Mesenchymal stem cell (in vitro differentiated cells and primary cell): ENCODE measurements around the gene ERVK3-1.

ENCODE experiments used
- DNase-seq: peaks from one replicate; pipeline ENCODE4 v3.0.0-alpha.2; 2013
- H2AFZ ChIP-seq: one replicate; pipeline ENCODE4 v1.6.1; 2013; ENCODE audit warnings: low read depth, mild to moderate bottlenecking, control low read depth, inconsistent platforms, low read length, moderate library complexity
- H2AK5ac ChIP-seq: 2 replicates; pipeline ENCODE4 v1.6.1; 2013; ENCODE audit warnings: low read length, moderate library complexity, mild to moderate bottlenecking, inconsistent platforms; ENCODE audit not compliant: severe bottlenecking
- H2BK120ac ChIP-seq: one replicate; pipeline ENCODE4 v1.6.1; 2013; ENCODE audit warnings: low read depth, mild to moderate bottlenecking, inconsistent platforms, low read length, moderate library complexity
- H2BK12ac ChIP-seq, 2 experiments: one replicate each; pipeline ENCODE4 v1.6.1; 2013; ENCODE audit warnings: inconsistent platforms in 2 of 2, low read length in 2 of 2, mild to moderate bottlenecking in 2 of 2, moderate library complexity in 2 of 2, control low read depth in 1 of 2
- H2BK15ac ChIP-seq: one replicate; pipeline ENCODE4 v1.6.1; 2013; ENCODE audit warnings: mild to moderate bottlenecking, low read depth, inconsistent platforms; ENCODE audit not compliant: poor library complexity, severe bottlenecking
- H2BK5ac ChIP-seq: 2 replicates; pipeline ENCODE4 v1.6.1; 2013; ENCODE audit warnings: low read depth, mild to moderate bottlenecking, low read length, control low read depth, inconsistent platforms; ENCODE audit not compliant: poor library complexity, severe bottlenecking
- H3K14ac ChIP-seq, 2 experiments: one replicate each; pipeline ENCODE4 v1.6.1; 2013; ENCODE audit warnings: inconsistent platforms in 2 of 2, low read length in 2 of 2, control low read depth in 1 of 2, mild to moderate bottlenecking in 1 of 2, moderate library complexity in 1 of 2
- H3K18ac ChIP-seq, 2 experiments: one replicate each; pipeline ENCODE4 v1.6.1; 2013; ENCODE audit warnings: inconsistent platforms in 2 of 2, low read length in 2 of 2, control low read depth in 1 of 2, low read depth in 1 of 2, mild to moderate bottlenecking in 1 of 2
- H3K23ac ChIP-seq, 2 experiments: one replicate each; pipeline ENCODE4 v1.6.1; 2013; ENCODE audit warnings: inconsistent platforms in 2 of 2, low read length in 2 of 2, mild to moderate bottlenecking in 2 of 2, moderate library complexity in 2 of 2, control low read depth in 1 of 2
- H3K27ac ChIP-seq: 2 replicates; pipeline ENCODE4 v1.5.1; 2013; ENCODE audit warnings: mild to moderate bottlenecking, moderate library complexity, low read length, control low read depth, inconsistent platforms; ENCODE audit not compliant: poor library complexity, severe bottlenecking
- H3K27me3 ChIP-seq, 2 experiments: 2 replicates each; pipeline versions ENCODE4 v1.6.1 to v1.7.0; 2013; ENCODE audit warnings: low read length in 2 of 2, mild to moderate bottlenecking in 2 of 2, moderate library complexity in 2 of 2, control low read depth in 1 of 2, inconsistent platforms in 1 of 2; ENCODE audit not compliant: control insufficient read depth in 1 of 2, insufficient read depth in 1 of 2
- H3K36me3 ChIP-seq, 2 experiments: 2 replicates each; pipeline versions ENCODE4 v1.6.1 to v1.7.0; 2013; ENCODE audit warnings: low read length in 2 of 2, control low read depth in 1 of 2, inconsistent platforms in 1 of 2, low read depth in 1 of 2, mild to moderate bottlenecking in 1 of 2; ENCODE audit not compliant: insufficient read depth in 2 of 2, control insufficient read depth in 1 of 2
- H3K4ac ChIP-seq, 2 experiments: one replicate each; pipeline ENCODE4 v1.6.1; 2013; ENCODE audit warnings: inconsistent platforms in 2 of 2, low read length in 2 of 2, mild to moderate bottlenecking in 2 of 2, moderate library complexity in 2 of 2, control low read depth in 1 of 2, low read depth in 1 of 2
- H3K4me1 ChIP-seq: 2 replicates; pipeline ENCODE4 v1.6.1; 2013; ENCODE audit warnings: low read depth, low read length, control low read depth; ENCODE audit not compliant: control insufficient read depth, insufficient read depth
- H3K4me2 ChIP-seq: 2 replicates; pipeline ENCODE4 v1.6.1; 2013; ENCODE audit warnings: low read length, mild to moderate bottlenecking, inconsistent platforms; ENCODE audit not compliant: poor library complexity, severe bottlenecking
- H3K4me3 ChIP-seq, 2 experiments: 2 replicates each; pipeline versions ENCODE4 v1.5.1 to v1.7.0; 2013; ENCODE audit warnings: low read length in 2 of 2, mild to moderate bottlenecking in 2 of 2, control low read depth in 1 of 2, low read depth in 1 of 2; ENCODE audit not compliant: insufficient read depth in 1 of 2
- H3K79me1 ChIP-seq: replicated peaks from 2 replicates; pipeline ENCODE4 v1.6.1; 2013; ENCODE audit warnings: mild to moderate bottlenecking, control low read depth, low read length, inconsistent platforms; ENCODE audit not compliant: poor library complexity, severe bottlenecking
- H3K9ac ChIP-seq: 2 replicates; pipeline ENCODE4 v1.7.0; 2013; ENCODE audit warnings: mild to moderate bottlenecking, low read length, moderate library complexity
- H3K9me3 ChIP-seq: 2 replicates; pipeline ENCODE4 v1.7.0; 2013; ENCODE audit warnings: mild to moderate bottlenecking, low read length; ENCODE audit not compliant: control insufficient read depth
- H4K8ac ChIP-seq: one replicate; pipeline ENCODE4 v1.6.1; 2013; ENCODE audit warnings: inconsistent platforms, mild to moderate bottlenecking, low read length, moderate library complexity
- H4K91ac ChIP-seq: one replicate; pipeline ENCODE4 v1.6.1; 2013; ENCODE audit warnings: mild to moderate bottlenecking, low read length, inconsistent platforms
- WGBS: methylation state at CpG from one replicate; pipeline ENCODE4 v1.1.7; 2013; ENCODE audit warnings: mixed read lengths; 5-methylcytosine and 5-hydroxymethylcytosine counted together

ERVK3-1 gene

GRCh38 chr19:58355908-58356765 is 51.0 kb downstream of the ERVK3-1 start:
- DNase-seq = no peak
- Histone ChIP-seq H3K4ac (no peak overlapping the region), H3K27me3 (peaks cover 0 to 24% of the 10 kb centered on the region in 2 experiments), H3K79me1 (peaks cover 14% of the 10 kb centered on the region), H2BK12ac (no peak overlapping the region), H2BK5ac (no peak overlapping the region), H3K9ac (no peak overlapping the region), H3K14ac (no peak overlapping the region), H3K4me1 (peaks cover 7% of the 10 kb centered on the region), H4K91ac (no peak overlapping the region), H2AFZ (no peak overlapping the region), H2AK5ac (no peak overlapping the region), H2BK120ac (no peak overlapping the region), H3K23ac (no peak overlapping the region), H3K4me3 (peak overlapping the region in 1 of 2 experiments; percentile 55), H4K8ac (no peak overlapping the region), H3K36me3 (peaks cover 13 to 46% of the 10 kb centered on the region in 2 experiments), H3K18ac (no peak overlapping the region), H3K4me2 (no peak overlapping the region), H2BK15ac (no peak overlapping the region), H3K9me3 (no peaks in the 10 kb centered on the region), H3K27ac (no peak overlapping the region)
- WGBS = 97% methylated on average over 94 of the region's 94 CpGs

DNA sequence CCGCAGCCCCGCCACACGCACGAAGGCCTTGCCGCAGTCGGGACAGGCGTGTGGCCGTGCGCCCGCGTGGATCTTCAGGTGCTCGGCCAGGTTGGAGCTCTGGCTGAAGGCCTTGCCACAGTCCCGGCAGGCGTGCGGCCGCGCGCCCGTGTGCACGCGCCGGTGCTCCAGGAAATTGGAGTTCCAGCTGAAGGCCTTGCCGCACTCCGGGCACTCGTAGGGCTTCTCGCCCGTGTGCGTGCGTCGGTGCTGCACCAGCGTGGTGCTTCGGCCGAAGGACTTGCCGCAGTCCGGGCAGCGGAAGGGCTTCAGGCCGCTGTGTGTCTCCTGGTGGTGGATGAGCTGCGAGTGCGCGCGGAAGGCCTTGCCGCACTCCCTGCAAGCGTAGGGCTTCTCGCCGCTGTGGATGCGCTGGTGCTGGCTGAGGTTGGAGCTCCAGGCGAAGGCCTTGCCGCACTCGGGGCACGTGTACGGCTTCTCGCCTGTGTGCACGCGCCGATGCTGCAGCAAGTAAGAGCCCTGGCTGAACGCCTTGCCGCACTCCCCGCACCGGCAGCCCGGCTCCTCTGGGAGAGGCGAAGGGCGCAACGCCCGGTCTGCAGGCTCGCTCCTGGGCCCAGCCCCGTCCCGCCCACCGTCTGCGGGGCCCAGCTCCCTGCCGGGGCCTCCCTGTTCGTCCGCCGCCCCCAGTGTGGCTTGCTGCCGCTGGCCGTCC is 51.7 kb downstream of the ERVK3-1 start:
- no peak overlapping the region for H3K9ac ChIP-seq
- H3K9me3 ChIP-seq = no peaks in the 10 kb centered on the region
- H3K4ac ChIP-seq = no peak overlapping the region
- H3K4me1 ChIP-seq = peaks cover 11% of the 10 kb centered on the region
- H2AK5ac ChIP-seq = no peak overlapping the region
- no peak overlapping the region for H3K14ac ChIP-seq
- H2BK15ac ChIP-seq = no peak overlapping the region
- no peak overlapping the region for H2BK120ac ChIP-seq
- H2BK5ac ChIP-seq = no peak overlapping the region
- DNase-seq = no peak
- H3K79me1 ChIP-seq = peaks cover 9% of the 10 kb centered on the region
- H3K18ac ChIP-seq = no peak overlapping the region
- no peak overlapping the region for H3K27ac ChIP-seq
- no peak overlapping the region for H2AFZ ChIP-seq
- no peak overlapping the region for H2BK12ac ChIP-seq
- WGBS = 94% methylated on average over 75 of the region's 75 CpGs
- peaks cover 0 to 24% of the 10 kb centered on the region in 2 experiments for H3K27me3 ChIP-seq
- peak overlapping the region; percentile 12 for H4K91ac ChIP-seq
- no peak overlapping the region for H3K23ac ChIP-seq
- H3K4me2 ChIP-seq = no peak overlapping the region
- peak overlapping the region in 1 of 2 experiments; percentile 55 for H3K4me3 ChIP-seq
- peaks cover 10 to 40% of the 10 kb centered on the region in 2 experiments for H3K36me3 ChIP-seq
- no peak overlapping the region for H4K8ac ChIP-seq

DNA sequence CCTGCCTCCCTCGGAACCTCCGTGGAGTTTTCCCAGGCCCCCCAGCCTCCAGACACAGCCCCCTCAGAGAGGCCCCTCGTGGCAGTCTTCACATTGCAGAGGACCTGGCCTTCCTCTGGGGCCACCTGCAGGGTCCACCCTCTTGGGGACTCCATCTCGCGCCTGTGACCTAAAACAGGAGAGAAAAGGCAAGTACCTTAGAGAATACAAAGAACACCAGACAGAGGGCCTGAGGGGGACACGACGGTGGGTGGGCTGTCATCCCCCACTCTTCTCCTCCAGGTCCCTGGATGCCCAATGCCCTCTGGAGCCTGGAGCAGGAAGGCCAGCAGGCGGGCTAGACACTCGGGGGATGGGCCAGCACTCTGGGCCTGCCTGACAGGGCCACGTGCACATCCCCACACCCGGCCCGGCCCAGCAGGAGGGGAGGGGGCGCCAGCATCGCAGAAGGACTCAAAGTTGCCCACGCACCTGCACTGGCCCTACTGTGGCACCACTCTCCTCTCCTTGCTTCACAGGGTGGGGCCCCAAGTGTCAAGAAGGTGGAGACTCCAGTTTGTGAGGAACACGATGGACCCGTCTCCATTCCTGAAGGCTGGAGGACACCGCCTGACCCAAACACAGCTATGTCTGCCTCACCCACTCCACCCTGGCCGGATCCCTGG is 52.4 kb downstream of the ERVK3-1 start:
- no peak overlapping the region for H2BK120ac ChIP-seq
- no peak for DNase-seq
- peaks cover 5% of the 10 kb centered on the region for H3K79me1 ChIP-seq
- H3K9me3 ChIP-seq = no peaks in the 10 kb centered on the region
- no peak overlapping the region for H3K4me3 ChIP-seq
- H2BK5ac ChIP-seq = no peak overlapping the region
- H4K8ac ChIP-seq = no peak overlapping the region
- peaks cover 10 to 33% of the 10 kb centered on the region in 2 experiments for H3K36me3 ChIP-seq
- peaks cover 11% of the 10 kb centered on the region for H3K4me1 ChIP-seq
- no peak overlapping the region for H2BK12ac ChIP-seq
- H3K4ac ChIP-seq = no peak overlapping the region
- H3K9ac ChIP-seq = no peak overlapping the region
- no peak overlapping the region for H3K27ac ChIP-seq
- no peak overlapping the region for H2AK5ac ChIP-seq
- H2BK15ac ChIP-seq = no peak overlapping the region
- no peak overlapping the region for H3K18ac ChIP-seq
- H3K14ac ChIP-seq = no peak overlapping the region
- H3K27me3 ChIP-seq = peaks cover 0 to 24% of the 10 kb centered on the region in 2 experiments
- no peak overlapping the region for H2AFZ ChIP-seq
- 79% methylated on average over 19 of the region's 19 CpGs for WGBS
- no peak overlapping the region for H3K4me2 ChIP-seq
- H3K23ac ChIP-seq = no peak overlapping the region
- H4K91ac ChIP-seq = peak overlapping the region; percentile 45
